GM18873 (cell line): Measurements from ENCODE around the gene RAB4A.
"Not testable (repeated sequence)": the region's sequence is repeated elsewhere in the genome, so short reads cannot be mapped to it uniquely, and the experiment has no call there.

Experiments used
- ATAC-seq: cut with Tn5 transposase; IDR thresholded peaks from one replicate; pipeline ENCODE4 v1.9.1; 2021; ENCODE audit warnings: mild to moderate bottlenecking, moderate library complexity, moderate number of reproducible peaks; ENCODE audit not compliant: unreplicated experiment, low FRiP score

Gene RAB4A

GRCh38 chr1:229291686-229292085 is 20.8 kb downstream of the RAB4A start:
- ATAC-seq, result not testable (repeated sequence)

DNA sequence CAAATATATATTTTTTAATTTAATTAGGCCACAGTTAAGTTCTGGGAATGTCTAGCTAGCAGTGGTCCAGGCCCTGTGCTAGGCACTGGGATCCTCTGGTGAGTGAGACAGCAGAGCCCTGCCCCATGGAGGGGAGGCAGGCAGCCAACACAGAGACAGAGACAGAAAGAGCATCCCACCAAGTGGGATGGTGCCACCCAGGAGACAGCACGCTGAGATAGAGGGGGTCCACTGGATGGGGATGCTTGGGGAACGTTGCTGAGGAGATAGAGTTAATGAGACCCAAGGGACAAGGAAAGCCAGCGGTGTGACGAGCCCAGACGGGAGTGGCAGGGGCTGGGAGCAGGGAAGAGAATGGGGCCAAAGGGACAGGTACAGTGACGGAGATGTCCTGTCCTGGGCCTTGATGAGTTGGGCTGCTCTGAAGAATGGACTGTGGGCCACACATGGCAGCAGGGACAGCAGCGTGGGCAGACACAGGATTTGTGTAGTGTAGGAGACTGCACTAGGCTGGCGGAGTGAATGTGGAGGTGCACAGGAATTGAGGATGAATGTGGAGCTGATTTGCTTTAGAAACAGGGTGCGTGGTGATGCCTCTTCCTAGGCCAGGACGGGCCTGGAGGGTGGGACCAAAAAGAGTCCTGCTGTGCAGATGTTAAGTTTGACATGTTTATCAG is 22.8 kb downstream of the RAB4A start:
- no peak for ATAC-seq

DNA sequence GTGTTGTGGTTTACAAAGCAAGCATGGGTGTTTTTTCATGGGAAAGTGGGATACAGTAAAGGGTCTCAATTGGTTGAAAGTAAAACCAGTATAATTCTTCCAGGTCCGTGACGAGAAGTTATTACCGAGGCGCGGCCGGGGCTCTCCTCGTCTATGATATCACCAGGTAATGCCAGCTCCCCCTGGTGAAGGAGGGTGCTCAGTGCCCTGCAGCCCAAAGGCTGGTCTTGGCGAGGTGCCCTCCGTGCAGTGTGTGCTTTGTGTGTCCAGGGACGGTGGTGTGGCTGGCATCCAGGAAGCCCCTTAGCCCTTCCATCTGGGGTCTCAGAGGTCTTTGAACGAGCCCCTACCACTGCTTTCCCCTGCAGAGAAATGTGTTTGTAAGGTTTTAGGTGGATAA is 24.8 kb downstream of the RAB4A start:
- ATAC-seq, result no peak

GRCh38 chr1:229296541-229296941 is 25.6 kb downstream of the RAB4A start:
- ATAC-seq, result no peak

GRCh38 chr1:229297746-229298145 is 26.8 kb downstream of the RAB4A start:
- ATAC-seq, result no peak

DNA sequence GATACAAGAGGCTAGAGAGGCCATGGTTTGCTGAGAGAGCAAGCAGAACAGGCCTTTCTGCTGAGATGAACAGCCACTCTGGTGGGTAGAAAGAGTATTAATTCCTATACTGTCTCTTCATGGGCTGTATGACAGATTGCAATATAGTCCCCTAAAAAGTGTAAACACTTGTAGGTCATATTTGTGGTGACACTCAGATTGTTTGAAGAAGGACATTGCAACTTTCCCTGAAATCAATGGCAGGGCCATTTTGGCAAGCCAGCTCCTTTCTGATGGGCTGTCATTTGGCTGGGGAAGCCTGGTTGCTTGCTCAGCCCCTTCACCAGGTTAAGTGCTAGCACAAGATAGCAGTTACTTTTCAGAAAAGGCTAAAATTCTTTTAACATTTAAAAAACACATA is 27.5 kb downstream of the RAB4A start:
- no peak for ATAC-seq

DNA sequence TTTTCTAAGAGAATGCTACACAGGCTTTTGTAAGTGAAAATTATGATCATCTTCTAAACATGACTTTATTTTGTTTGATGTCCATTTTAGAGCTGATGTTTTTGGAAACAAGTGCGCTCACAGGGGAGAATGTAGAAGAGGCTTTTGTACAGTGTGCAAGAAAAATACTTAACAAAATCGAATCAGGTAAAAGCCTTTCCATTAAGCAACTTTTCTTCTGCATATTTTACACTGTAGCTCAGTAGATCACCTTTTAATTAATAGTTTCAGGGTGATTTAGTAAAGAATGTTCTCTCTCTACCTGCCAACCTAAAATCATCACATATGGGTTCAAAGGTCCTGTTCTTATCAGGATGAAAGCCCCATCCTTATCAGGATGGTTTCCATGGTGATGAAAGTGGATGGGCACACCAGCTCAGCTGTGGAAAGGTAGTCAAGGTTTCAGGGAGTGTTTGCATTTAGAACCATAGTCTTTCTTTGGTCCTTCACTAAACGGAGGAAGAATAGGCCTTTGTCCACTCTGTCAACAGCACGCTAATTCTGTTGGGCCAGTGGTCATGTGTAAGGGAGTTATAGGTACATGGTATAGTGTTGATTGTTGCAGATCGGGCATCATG is 28.1 kb downstream of the RAB4A start:
- no peak for ATAC-seq

DNA sequence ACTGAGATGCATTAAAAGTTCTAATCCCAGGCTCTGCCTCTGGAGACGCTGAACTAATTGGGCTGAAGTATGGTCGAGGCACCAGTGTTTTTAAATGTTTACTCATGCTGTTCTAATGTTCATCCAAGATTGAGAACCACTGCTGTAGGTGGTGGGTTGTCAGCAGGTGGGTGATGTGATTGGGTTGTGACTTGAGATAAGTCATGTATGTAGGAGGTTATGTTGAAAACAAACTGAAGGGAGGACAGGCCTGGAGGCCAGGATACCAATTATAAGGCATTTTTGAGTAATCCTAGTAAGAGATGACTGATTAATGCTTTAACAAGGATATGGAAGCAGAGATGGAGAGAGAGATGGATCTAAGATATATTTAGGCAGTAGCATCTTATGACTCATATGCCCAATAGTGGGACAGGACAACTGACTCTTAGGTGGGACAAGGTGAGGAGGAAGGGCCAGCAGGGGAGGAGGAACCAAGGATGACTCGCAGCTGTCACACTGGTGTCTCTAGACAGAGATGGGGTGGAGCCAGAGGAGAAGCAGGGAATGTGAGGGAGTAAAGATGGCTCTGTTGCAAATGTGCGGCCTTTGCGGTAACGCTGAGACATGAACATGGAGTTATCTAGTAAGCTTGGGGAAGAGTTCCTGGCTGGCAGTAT is 29.3 kb downstream of the RAB4A start:
- ATAC-seq, result no peak

DNA sequence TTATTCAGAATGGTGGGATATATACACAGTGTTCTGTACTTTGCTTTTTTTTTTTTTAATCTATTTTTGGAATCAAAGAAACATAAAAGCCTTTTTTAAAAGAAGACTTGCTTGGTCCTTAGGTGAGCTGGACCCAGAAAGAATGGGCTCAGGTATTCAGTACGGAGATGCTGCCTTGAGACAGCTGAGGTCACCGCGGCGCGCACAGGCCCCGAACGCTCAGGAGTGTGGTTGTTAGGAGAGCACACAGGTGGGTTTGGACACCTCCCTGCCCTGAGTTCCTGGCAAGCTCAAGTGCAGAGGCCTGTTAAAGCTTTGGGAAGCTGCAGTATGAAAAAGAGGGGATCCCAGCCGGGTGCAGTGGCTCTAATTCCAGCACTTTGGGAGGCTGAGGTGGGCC is 31.8 kb downstream of the RAB4A start:
- ATAC-seq, result no peak

GRCh38 chr1:229303855-229304254 is 32.9 kb downstream of the RAB4A start:
- ATAC-seq, result no peak

- no peak for ATAC-seq
Measured at GRCh38 chr1:229305392-229305791, 34.5 kb downstream of the RAB4A start.

DNA sequence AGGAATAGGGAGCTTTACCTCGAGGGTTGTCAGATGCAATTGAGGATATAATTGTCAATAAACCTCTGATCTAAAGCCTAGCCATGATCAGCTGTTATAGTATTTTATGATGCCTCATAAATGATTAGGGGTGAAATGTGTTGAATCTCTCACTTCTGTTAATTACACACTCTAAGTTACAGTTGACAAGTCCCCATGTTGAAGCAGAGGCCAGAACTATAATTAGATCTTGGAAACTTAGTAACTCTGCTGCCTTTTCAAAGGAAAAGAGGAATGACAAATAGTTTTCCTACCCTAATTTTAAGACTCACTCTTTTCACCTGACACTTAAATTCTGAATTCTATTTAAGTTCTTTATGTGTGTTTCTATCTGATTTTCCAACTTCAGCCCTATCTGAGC is 38.2 kb downstream of the RAB4A start:
- no peak for ATAC-seq

DNA sequence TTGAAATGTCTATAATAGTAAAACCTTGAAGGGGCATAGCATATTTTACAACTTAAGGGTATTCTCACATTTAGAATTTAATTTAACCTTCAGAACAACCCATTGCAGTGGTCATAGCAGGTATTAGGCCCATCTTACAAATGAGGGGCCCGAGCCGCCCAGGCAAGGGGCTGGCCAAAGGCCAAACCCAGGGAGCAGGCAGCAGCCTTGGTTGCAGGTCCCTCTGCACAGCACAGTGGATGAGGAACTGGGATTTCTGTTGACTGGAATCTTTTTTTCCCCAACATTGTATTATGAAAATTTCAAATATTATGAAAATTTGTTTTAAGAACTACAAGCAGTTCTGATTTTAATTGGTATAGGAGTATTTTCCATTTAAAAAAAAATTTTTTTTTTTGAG is 38.8 kb downstream of the RAB4A start:
- ATAC-seq, result no peak

GRCh38 chr1:229310833-229311232 is 39.9 kb downstream of the RAB4A start:
- ATAC-seq, result no peak

DNA sequence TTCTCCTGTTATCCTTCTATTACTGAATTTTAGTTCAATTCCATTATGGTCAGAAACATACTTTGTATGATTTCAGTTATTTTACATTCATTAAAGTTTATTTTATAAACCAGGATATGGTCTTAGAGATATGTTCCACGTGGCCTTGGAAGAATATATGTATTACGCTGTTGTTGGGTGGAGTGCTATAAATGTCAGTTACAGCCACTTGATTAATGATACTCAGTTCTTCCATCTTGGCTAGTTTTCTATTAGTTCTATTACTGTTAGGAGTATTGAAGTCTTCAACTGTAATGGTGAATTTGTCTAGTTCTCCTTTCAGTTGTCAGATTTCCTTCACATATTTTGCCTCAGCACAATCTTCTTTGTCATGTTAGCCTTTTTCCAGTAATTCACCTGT is 45.3 kb downstream of the RAB4A start:
- ATAC-seq, result no peak

DNA sequence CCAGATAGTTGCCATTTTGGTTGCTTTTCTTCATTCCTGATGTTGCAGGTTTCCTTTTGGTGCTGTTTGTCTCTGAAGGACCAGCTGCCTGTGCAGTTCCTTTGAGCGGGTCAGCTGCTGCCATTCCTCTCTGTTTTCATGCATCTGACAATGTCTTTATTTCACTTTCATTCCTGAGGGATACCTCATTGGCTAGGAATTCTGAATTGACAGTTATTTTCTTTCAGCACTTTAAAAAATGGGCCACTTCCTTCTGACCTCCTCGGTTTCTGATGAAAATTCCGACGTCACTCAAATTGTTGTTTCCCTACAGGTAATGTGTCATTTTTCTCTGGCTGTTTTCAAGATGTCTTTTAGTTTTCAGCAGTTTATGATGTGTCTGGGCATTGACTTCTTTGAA is 47.1 kb downstream of the RAB4A start:
- ATAC-seq, result no peak

DNA sequence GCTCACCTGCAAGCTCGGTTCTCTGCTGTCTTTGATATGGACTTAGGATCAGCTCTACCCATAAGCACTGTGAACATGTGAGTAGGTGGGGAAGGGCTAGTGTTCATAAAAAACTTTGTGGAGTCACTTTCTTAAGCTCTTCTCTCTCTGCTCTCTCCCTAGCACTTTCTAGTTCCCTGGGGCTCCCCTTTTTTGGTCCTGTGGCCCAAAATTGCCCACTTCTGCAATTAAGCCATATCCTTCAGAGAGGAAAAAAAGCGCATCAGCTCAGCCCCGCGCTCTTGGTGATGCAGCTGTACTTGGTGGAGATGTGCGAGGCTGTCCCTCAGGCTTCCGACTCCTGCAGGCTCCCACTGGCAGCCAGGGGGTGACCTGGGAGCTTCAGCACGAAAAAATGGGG is 48.6 kb downstream of the RAB4A start:
- ATAC-seq, result no peak

- no peak for ATAC-seq
Measured at GRCh38 chr1:229323201-229323600, 52.3 kb downstream of the RAB4A start.

DNA sequence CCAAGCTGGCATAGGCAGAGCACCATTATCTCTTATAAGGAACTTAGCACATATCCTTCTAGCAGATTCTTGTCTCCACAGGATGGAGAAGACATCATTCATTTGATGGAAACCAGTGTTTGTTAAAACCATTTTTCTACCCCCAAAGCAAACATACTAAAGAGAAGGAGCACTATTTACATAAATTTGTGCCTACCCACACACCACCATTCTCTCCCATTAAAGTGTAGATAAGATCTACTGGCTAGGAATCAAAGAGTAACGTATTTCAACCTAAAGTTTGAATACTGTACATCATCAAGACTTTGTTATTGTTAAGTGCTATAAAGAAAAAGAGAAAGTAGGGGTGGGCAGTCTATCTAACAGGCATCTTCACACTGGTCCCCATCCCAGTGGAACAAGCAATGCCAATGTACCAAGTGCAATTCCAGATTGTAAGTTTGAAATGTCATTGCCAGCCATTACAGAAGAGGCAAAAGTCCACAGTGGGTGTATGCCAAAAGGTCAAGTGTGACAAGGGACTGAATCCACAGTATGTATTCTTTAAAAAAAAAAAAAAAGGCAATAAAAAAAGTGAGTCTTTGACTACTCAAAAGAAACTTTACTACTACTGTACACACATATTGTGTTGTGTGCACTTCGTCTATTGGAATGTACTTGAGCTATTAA is 53.1 kb downstream of the RAB4A start:
- ATAC-seq, result no peak

GRCh38 chr1:229325401-229325800 is 54.5 kb downstream of the RAB4A start:
- ATAC-seq, result no peak

GRCh38 chr1:229325853-229326487 is 55.1 kb downstream of the RAB4A start:
- ATAC-seq, result no peak
